Posterior vena cava (tissue), 2 donors: Measurements from ENCODE around the gene SLU7. TPM values are rescaled to one million over a fixed set of nuclear protein-coding genes. Genes with fewer than 3 reads are reported as not detected.

ENCODE experiments used
- DNase-seq: peaks from one replicate; pipeline ENCODE4 v3.0.0-alpha.2; 2020; ENCODE audit warnings: low spot score
- intact Hi-C, 2 donors: fragments of 100-400 bp; cut with DNase I; formaldehyde crosslinking; loops; one replicate each; pipeline versions ENCODE4 v1.14.1 to v1.14.2; 2022 to 2023
- total RNA-seq, 2 donors: library from RNA; stranded (reverse); fragmentation: NEBNext Ultra II Directional; extraction: Animal tissue kit (Norgen Biotek cat#: 25700); gene quantifications; one replicate each; pipeline ENCODE4 v1.2.1, GENCODE V29; 2021
- donor health status: DM: yes; HTN: yes; CAD: no.
- donor health status: DM: yes; HTN: yes; CAD: no.

Gene SLU7
- total RNA-seq, 2 donors from 2014 or later = 35.8 to 47.5 TPM

- DNase-seq = no peak
These were observed 8.7 kb upstream of the SLU7 start for GRCh38 chr5:160427607-160428006.

GRCh38 chr5:160423099-160423498 is 4.2 kb upstream of the SLU7 start:
- DNase-seq = no peak
- intact Hi-C loops = no loop called here

More at GRCh38 chr5:160427607-160428006, 8.7 kb upstream of the SLU7 start:
- intact Hi-C loops = no loop called here

- intact Hi-C loops = no loop called here
- peak; percentile 98 for DNase-seq
These were observed 2.9 kb upstream of the SLU7 start, which contains the start of gene PTTG1 for GRCh38 chr5:160421625-160422258. Gene PTTG1 (plus strand): TSS chr5:160421855. CDS start chr5:160422313, 458 bp downstream.

- no peak for DNase-seq
- intact Hi-C loops = no loop called here
These were observed 1.4 kb upstream of the SLU7 start for GRCh38 chr5:160420331-160420610.

- no peak for DNase-seq
- intact Hi-C loops = no loop called here
These were observed 813 bp upstream of the SLU7 start for GRCh38 chr5:160419458-160420330.

- intact Hi-C loops = loop anchor here in 1 of 2 donors (10.0 kb wide), 1 partner anchor 375 kb away; no protein-coding TSS in a partner anchor
- peak; percentile 97 for DNase-seq
These were observed 19.2 kb downstream of the SLU7 start, which contains the start of gene FAM200C for GRCh38 chr5:160399402-160400353. Gene FAM200C (minus strand): TSS chr5:160400054. CDS start chr5:160395490, 4,564 bp downstream.

GRCh38 chr5:160398806-160399205 is 20.1 kb downstream of the SLU7 start:
- no peak for DNase-seq
- intact Hi-C loops = loop anchor here in 1 of 2 donors (10.0 kb wide), 1 partner anchor 374 kb away; no protein-coding TSS in a partner anchor

- intact Hi-C loops = loop anchor here in 1 of 2 donors (10.0 kb wide), 1 partner anchor 373 kb away; no protein-coding TSS in a partner anchor
These were observed 21.4 kb downstream of the SLU7 start for GRCh38 chr5:160397492-160397891.

GRCh38 chr5:160395111-160395510 is 23.8 kb downstream of the SLU7 start:
- intact Hi-C loops = loop anchor here in 1 of 2 donors (10.0 kb wide), 1 partner anchor 370 kb away; no protein-coding TSS in a partner anchor
- no peak for DNase-seq

More at GRCh38 chr5:160397492-160397891, 21.4 kb downstream of the SLU7 start:
- DNase-seq = no peak

- intact Hi-C loops = loop anchor here in 1 of 2 donors (5.0 to 10.0 kb wide), 3 partner anchors 44 to 366 kb away; no protein-coding TSS in a partner anchor
- no peak for DNase-seq
These were observed 27.8 kb downstream of the SLU7 start for GRCh38 chr5:160390787-160391696.

GRCh38 chr5:160387445-160387844 is 31.4 kb downstream of the SLU7 start:
- no peak for DNase-seq
- intact Hi-C loops = loop anchor here in 1 of 2 donors (5.0 kb wide), 1 partner anchor 190 kb away; no protein-coding TSS in a partner anchor

GRCh38 chr5:160385496-160385895 is 33.4 kb downstream of the SLU7 start:
- DNase-seq = no peak
- intact Hi-C loops = loop anchor here in 1 of 2 donors (5.0 kb wide), 1 partner anchor 188 kb away; no protein-coding TSS in a partner anchor

- intact Hi-C loops = loop anchor here in 1 of 2 donors (5.0 kb wide), 2 partner anchors 187 to 1312 kb away; no protein-coding TSS in a partner anchor
- no peak for DNase-seq
These were observed 34.2 kb downstream of the SLU7 start for GRCh38 chr5:160384681-160385080.

- DNase-seq = no peak
- intact Hi-C loops = loop anchor here in 1 of 2 donors (5.0 kb wide), 1 partner anchor 1310 kb away; no protein-coding TSS in a partner anchor
These were observed 36.5 kb downstream of the SLU7 start for GRCh38 chr5:160382346-160382745.

- intact Hi-C loops = loop anchor here in 1 of 2 donors (5.0 kb wide), 1 partner anchor 1308 kb away; no protein-coding TSS in a partner anchor
- no peak for DNase-seq
These were observed 38.8 kb downstream of the SLU7 start for GRCh38 chr5:160380041-160380440.

GRCh38 chr5:160379511-160379910 is 39.4 kb downstream of the SLU7 start:
- DNase-seq = no peak
- intact Hi-C loops = no loop called here

- intact Hi-C loops = no loop called here
These were observed 40.6 kb downstream of the SLU7 start for GRCh38 chr5:160378330-160378729.

GRCh38 chr5:160377651-160378050 is 41.2 kb downstream of the SLU7 start:
- intact Hi-C loops = no loop called here
- no peak for DNase-seq

More at GRCh38 chr5:160378330-160378729, 40.6 kb downstream of the SLU7 start:
- DNase-seq = no peak
